Stimulated activated effector memory CD8-positive, alpha-beta T cell treated with anti-CD3 and anti-CD28 coated beads, Interleukin-12 subunit alpha, Interleukin-12 subunit beta, amount 100 ng/mL, for 72 hours (primary cell): ENCODE data around the gene TBC1D22A.

Experiments used
- ATAC-seq: fragments of 150-1000 bp; cut with Tn5 transposase; 2 replicates; pipeline ENCODE4 v1.10.0; 2021
- DNase-seq, 2 donors: peaks; one replicate each; pipeline ENCODE4 v3.0.0; 2021 to 2022; ENCODE audit warnings: low spot score in 2 of 2
- H3K27ac Mint-ChIP-seq: one replicate; pipeline ENCODE4 v1.8.0; 2022; ENCODE audit warnings: mild to moderate bottlenecking, mixed read lengths
- H3K36me3 Mint-ChIP-seq: one replicate; pipeline ENCODE4 v1.8.0; 2022; ENCODE audit warnings: mild to moderate bottlenecking, mixed read lengths
- H3K4me1 Mint-ChIP-seq: one replicate; pipeline ENCODE4 v1.8.0; 2022; ENCODE audit warnings: mixed read lengths
- H3K4me3 Mint-ChIP-seq: one replicate; pipeline ENCODE4 v1.8.0; 2022; ENCODE audit warnings: mild to moderate bottlenecking, mixed read lengths
- H3K9me3 Mint-ChIP-seq: one replicate; pipeline ENCODE4 v1.8.0; 2022; ENCODE audit warnings: mixed read lengths

Gene TBC1D22A

DNA sequence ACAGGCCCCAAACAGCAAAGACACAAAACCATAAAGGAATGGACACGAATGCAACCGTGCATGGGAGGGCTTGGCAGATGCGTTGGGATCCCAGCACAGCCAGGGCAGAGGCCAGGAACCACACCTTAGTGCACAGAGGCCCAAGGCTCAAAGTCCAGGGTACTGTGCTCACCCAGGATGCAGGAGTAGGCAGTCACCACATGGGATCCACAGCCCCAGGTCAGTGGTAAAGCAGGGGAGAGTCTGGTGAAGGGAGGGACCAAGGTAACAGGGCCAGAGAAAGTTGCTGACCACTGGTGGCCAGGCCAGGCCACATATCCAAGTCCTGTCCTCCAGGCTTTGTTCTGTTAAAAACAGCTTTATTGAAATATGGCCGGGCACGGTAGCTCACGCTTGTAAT is 17.9 kb upstream of the TBC1D22A start:
- ATAC-seq, result no peak
- no peak for DNase-seq
- H3K4me1 Mint-ChIP-seq, result peaks cover 12% of the 10 kb centered on the region
- no peak overlapping the region for H3K4me3 Mint-ChIP-seq
- no peak overlapping the region for H3K27ac Mint-ChIP-seq
- no peaks in the 10 kb centered on the region for H3K36me3 Mint-ChIP-seq
- peaks cover 4% of the 10 kb centered on the region for H3K9me3 Mint-ChIP-seq

DNA sequence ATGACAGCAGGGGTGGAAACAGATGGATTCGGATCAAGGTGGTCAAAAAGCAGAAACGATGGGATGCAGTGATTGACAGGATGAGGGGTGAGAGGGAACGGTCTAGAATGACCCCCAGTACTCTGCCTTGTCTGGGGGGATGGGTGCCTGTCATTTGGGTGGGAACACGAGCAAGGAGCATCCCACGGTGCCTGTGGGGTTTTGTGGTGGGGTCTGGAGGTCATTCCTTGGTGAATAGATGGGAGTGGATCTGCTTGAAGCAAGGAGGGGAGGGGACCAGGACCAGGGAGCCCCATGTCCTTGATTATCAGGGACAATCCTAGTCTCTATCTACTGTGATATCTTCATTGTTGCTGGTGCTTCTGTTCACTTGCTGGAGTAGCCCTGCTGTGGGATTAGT is 16.3 kb upstream of the TBC1D22A start:
- peaks cover 27% of the 10 kb centered on the region for H3K4me1 Mint-ChIP-seq
- no peak for DNase-seq

GRCh38 chr22:46746620-46747019 is 15.8 kb upstream of the TBC1D22A start:
- H3K9me3 Mint-ChIP-seq, result peaks cover 4% of the 10 kb centered on the region
- ATAC-seq (no peak), DNase-seq (no peak)
- no peak overlapping the region for H3K4me3 Mint-ChIP-seq
- peaks cover 32% of the 10 kb centered on the region for H3K4me1 Mint-ChIP-seq
- H3K27ac Mint-ChIP-seq, result peak overlapping the region; percentile 61
- H3K36me3 Mint-ChIP-seq, result no peaks in the 10 kb centered on the region

More for the DNA sequence above, 16.3 kb upstream of the TBC1D22A start:
- no peak for ATAC-seq
- Mint-ChIP-seq H3K4me3 (no peak overlapping the region), H3K36me3 (no peaks in the 10 kb centered on the region), H3K9me3 (peaks cover 4% of the 10 kb centered on the region), H3K27ac (peak overlapping the region; percentile 61)

DNA sequence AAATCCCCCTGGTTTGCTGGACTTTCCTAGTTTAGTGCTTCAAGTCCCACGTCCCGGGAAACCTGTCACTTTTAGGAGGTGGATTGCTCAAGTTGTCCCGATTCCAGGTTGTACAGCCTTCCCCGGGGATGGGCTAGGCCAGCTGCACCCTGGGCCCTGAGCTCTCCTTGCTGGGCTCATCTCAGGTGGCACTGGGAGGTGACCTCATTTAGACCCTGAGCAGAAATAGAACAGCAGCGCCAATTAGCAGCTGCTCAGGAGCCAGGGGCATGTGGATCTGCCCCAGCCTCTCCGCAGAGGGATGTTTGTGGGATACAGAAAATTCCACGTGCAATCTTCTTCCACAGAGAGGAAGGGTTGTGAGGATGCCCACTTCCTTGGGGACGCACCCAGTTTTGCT is 14.8 kb upstream of the TBC1D22A start:
- ATAC-seq (no peak), DNase-seq (no peak)
- Mint-ChIP-seq H3K4me1 (peaks cover 32% of the 10 kb centered on the region), H3K4me3 (no peak overlapping the region), H3K9me3 (peaks cover 4% of the 10 kb centered on the region), H3K36me3 (no peaks in the 10 kb centered on the region), H3K27ac (no peak overlapping the region)

- no peaks in the 10 kb centered on the region for H3K36me3 Mint-ChIP-seq
- DNase-seq (no peak), ATAC-seq (no peak)
- peak overlapping the region; percentile 65 for H3K4me3 Mint-ChIP-seq
- peak overlapping the region; percentile 95 for H3K27ac Mint-ChIP-seq
- H3K9me3 Mint-ChIP-seq, result no peaks in the 10 kb centered on the region
- H3K4me1 Mint-ChIP-seq, result peaks cover 32% of the 10 kb centered on the region
These were observed 14.1 kb upstream of the TBC1D22A start for GRCh38 chr22:46748206-46748907.

GRCh38 chr22:46748908-46749675 is 13.4 kb upstream of the TBC1D22A start:
- Mint-ChIP-seq H3K9me3 (no peaks in the 10 kb centered on the region), H3K27ac (peak overlapping the region; percentile 95)
- peak in 1 of 2 donors; percentile 64 for DNase-seq

DNA sequence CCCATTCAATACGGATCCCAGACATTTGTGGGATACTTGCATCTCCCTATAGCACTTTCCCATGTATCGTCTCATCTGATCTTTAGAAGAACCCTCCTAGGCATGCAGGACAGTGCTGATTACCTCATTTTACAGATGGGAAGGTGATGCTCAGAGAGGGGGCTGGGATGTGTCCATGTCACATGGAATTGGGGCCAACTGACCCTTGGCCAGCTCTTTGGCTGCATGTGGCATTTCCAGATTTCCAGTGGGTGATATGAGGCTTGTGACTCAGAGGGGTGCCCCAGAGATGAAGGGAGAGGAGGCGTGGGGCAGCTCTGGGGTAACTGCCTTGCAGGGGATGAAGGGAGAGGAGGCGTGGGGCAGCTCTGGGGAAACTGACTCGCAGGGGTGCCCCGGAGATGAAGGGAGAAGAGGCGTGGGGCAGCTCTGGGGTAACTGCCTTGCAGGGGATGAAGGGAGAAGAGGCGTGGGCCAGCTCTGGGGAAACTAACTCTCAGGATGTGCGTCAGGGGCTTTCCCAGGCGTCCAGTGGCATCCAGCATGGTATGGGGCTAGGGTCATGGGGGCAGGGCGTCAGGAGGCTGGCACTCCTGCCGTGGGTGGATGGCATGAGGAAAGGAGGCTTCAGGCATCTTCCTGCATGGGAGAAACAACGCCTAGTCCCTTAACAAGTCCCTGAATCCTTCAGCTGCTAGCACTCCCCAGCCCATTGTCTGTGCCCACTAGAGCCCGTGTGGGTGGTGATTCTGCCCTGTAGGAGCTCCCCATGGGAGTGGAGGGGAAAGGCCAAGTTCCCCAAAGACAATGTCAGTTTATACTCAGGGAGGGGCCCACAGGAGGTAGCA is 12.5 kb upstream of the TBC1D22A start:
- H3K4me1 Mint-ChIP-seq, result peaks cover 42% of the 10 kb centered on the region
- no peaks in the 10 kb centered on the region for H3K9me3 Mint-ChIP-seq
- DNase-seq (no peak), ATAC-seq (no peak)
- H3K36me3 Mint-ChIP-seq, result no peaks in the 10 kb centered on the region
- H3K27ac Mint-ChIP-seq, result peak overlapping the region; percentile 95
- peak overlapping the region; percentile 65 for H3K4me3 Mint-ChIP-seq

More at GRCh38 chr22:46748908-46749675, 13.4 kb upstream of the TBC1D22A start:
- H3K4me3 Mint-ChIP-seq, result peak overlapping the region; percentile 65
- no peaks in the 10 kb centered on the region for H3K36me3 Mint-ChIP-seq
- ATAC-seq, result peak; percentile 70
- peaks cover 36% of the 10 kb centered on the region for H3K4me1 Mint-ChIP-seq

DNA sequence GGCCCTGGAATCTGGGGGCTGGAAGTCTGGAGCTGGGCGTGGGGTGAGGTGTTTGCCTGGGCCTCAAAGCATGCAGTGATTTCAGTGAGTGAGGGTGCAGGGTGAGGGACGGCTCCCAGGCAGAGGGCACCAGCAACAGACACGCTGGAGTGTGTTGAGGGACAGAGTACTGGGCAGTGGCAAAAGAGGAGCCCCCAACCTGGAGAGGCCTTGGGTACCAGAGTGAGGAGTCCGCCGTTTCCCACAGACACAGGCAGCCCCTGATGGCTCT is 12.0 kb upstream of the TBC1D22A start:
- Mint-ChIP-seq H3K9me3 (no peaks in the 10 kb centered on the region), H3K4me3 (peak overlapping the region; percentile 65), H3K4me1 (peaks cover 42% of the 10 kb centered on the region), H3K27ac (peak overlapping the region; percentile 95), H3K36me3 (no peaks in the 10 kb centered on the region)
- ATAC-seq (no peak), DNase-seq (no peak)

GRCh38 chr22:46750863-46751443 is 11.5 kb upstream of the TBC1D22A start:
- Mint-ChIP-seq H3K9me3 (no peaks in the 10 kb centered on the region), H3K27ac (peak overlapping the region; percentile 95), H3K36me3 (no peaks in the 10 kb centered on the region), H3K4me1 (peaks cover 42% of the 10 kb centered on the region), H3K4me3 (no peak overlapping the region)
- no peak for ATAC-seq
- DNase-seq, result no peak

GRCh38 chr22:46752286-46752987 is 10.0 kb upstream of the TBC1D22A start:
- no peak for ATAC-seq
- no peaks in the 10 kb centered on the region for H3K36me3 Mint-ChIP-seq
- no peak overlapping the region for H3K4me3 Mint-ChIP-seq
- no peak overlapping the region for H3K27ac Mint-ChIP-seq
- H3K4me1 Mint-ChIP-seq, result peaks cover 42% of the 10 kb centered on the region
- no peak for DNase-seq
- H3K9me3 Mint-ChIP-seq, result peaks cover 4% of the 10 kb centered on the region

DNA sequence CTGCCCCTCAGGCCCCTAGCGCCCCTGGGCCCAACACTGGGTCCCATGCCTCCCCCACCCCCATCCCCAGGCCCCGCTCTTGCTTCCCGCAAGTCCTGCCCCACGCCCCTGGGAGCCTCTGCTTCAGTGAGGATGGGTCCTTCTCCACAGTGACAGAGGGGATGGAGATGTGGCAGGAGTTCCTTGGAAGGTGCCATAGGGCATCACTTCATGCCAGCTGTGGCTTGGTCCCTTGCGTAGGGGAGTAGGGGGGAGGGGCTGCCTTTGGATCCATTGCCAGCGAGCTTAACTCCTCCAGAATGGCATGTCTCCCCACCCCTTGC is 9.5 kb upstream of the TBC1D22A start:
- H3K27ac Mint-ChIP-seq, result no peak overlapping the region
- H3K36me3 Mint-ChIP-seq, result no peaks in the 10 kb centered on the region
- DNase-seq, result no peak
- H3K4me1 Mint-ChIP-seq, result peaks cover 42% of the 10 kb centered on the region
- H3K9me3 Mint-ChIP-seq, result peaks cover 4% of the 10 kb centered on the region
- H3K4me3 Mint-ChIP-seq, result no peak overlapping the region
- ATAC-seq, result no peak

- Mint-ChIP-seq H3K9me3 (peaks cover 4% of the 10 kb centered on the region), H3K36me3 (no peaks in the 10 kb centered on the region), H3K27ac (no peak overlapping the region), H3K4me3 (no peak overlapping the region), H3K4me1 (peaks cover 43% of the 10 kb centered on the region)
- ATAC-seq (no peak), DNase-seq (no peak)
These were observed 9.1 kb upstream of the TBC1D22A start for GRCh38 chr22:46753360-46753759.

DNA sequence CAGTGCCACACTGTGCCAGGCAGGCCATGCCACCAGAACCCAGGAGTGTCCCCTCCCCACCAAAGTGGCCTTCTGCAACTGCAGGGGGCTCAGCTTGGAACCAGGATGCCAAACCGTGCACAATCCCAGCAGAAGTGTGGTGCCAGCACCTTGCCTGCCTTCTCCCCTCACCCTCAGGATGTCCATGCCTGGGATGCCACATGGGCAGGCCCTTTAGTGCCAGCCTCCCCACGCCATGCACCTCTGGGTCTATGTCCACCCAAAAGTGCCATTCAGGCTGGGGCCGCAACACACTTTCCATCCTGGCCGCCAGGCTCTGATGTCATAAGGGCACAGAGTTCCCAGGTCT is 8.7 kb upstream of the TBC1D22A start:
- H3K27ac Mint-ChIP-seq, result peak overlapping the region; percentile 90
- no peak for DNase-seq

DNA sequence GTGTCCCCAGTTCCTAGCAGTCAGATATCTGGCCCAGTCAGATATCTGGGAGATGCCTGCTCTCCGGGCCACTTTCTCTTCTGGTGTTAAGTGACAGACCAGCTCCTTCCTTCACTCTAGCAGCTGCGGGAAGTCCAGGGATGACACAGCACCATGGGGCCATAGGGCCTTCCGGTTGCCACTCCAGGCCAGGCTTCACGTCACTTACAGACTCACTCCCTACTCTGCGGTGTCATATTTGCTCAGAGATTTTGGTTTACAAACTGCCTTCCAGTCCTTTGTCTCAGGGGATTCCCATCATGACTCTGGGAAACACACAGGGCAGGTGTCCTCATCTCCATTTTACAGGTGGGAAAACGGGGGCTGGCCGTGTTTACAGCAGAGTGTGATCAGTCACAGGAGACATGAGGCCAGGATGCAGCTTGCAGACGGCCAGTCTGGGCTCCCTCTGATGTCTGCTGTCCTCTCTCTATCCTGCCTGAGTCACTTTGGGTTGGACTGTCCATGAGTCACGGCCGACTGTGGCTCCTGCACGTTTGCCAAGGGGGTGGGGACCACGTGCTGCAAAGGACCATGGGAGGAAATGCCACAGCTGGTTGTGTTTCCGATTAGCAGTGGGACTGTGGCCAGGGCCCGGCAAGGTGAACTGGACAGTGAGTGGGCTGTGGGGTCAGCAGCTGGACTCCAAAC is 8.2 kb upstream of the TBC1D22A start:
- H3K36me3 Mint-ChIP-seq, result no peaks in the 10 kb centered on the region
- peak overlapping the region; percentile 59 for H3K4me3 Mint-ChIP-seq
- ATAC-seq, result peak; percentile 93
- H3K9me3 Mint-ChIP-seq, result peaks cover 4% of the 10 kb centered on the region
- H3K27ac Mint-ChIP-seq, result peak overlapping the region; percentile 90
- H3K4me1 Mint-ChIP-seq, result peaks cover 42% of the 10 kb centered on the region
- DNase-seq, result peak in 1 of 2 donors; percentile 42

More for the DNA sequence above, 8.7 kb upstream of the TBC1D22A start:
- Mint-ChIP-seq H3K4me3 (peak overlapping the region; percentile 59), H3K36me3 (no peaks in the 10 kb centered on the region), H3K4me1 (peaks cover 44% of the 10 kb centered on the region), H3K9me3 (peaks cover 4% of the 10 kb centered on the region)
- no peak for ATAC-seq
